GM12891 (cell line): Measurements from ENCODE around the gene RAB7A.

Source experiments
- POLR2A ChIP-seq: IDR thresholded peaks from 2 replicates; pipeline ENCODE4 v1.6.1; 2011; ENCODE audit warnings: low read depth, low read length, control low read depth
- POLR2AphosphoS5 ChIP-seq: IDR thresholded peaks from 2 replicates; pipeline ENCODE4 v1.6.1; 2011; ENCODE audit warnings: low read depth, low read length, control low read depth
- SPI1 ChIP-seq: IDR thresholded peaks from 2 replicates; pipeline ENCODE4 v1.6.1; 2011; ENCODE audit warnings: low read depth, low read length, control low read depth

DNA sequence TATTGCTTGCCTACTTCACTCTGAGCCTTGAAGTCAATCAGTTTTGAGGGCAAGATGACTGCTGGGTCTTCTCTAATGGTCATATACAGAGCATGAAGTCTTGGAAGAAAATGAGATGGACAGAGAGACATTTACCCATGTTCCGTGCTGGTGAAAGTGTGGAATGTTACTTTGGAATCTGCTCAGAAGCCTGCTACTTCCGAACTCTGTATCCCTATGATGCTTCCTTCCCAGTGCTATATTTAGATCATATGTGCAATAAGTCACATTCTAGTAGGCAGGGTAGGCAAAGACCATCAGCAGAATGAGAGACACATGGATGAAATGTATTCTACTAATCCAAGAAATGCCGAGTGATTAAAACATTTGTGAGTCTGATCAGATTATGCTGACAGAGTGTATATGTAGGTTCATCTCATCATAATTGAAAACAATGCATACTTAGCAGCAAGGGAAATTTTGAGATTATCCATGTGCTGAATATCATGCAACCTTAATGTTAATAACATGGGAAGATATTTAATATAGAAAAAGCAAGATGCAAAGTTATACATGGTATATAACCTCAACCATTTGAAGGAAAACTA lies 60.5 kb downstream of the RAB7A start:
- TF ChIP-seq POLR2A, result no peak
- no peak for TF ChIP-seq POLR2AphosphoS5
- no peak for TF ChIP-seq SPI1
